ENCODE data around the gene PHACTR2.
"Not testable (repeated sequence)": the region's sequence is repeated elsewhere in the genome, so short reads cannot be mapped to it uniquely, and the experiment has no call there.

Gene PHACTR2

GRCh38 chr6:143873600-143873999 is 195.8 kb downstream of the PHACTR2 start:
- DNase-seq: not testable (repeated sequence)

GRCh38 chr6:143874503-143874902 is 196.7 kb downstream of the PHACTR2 start:
- not testable (repeated sequence) for DNase-seq

DNA sequence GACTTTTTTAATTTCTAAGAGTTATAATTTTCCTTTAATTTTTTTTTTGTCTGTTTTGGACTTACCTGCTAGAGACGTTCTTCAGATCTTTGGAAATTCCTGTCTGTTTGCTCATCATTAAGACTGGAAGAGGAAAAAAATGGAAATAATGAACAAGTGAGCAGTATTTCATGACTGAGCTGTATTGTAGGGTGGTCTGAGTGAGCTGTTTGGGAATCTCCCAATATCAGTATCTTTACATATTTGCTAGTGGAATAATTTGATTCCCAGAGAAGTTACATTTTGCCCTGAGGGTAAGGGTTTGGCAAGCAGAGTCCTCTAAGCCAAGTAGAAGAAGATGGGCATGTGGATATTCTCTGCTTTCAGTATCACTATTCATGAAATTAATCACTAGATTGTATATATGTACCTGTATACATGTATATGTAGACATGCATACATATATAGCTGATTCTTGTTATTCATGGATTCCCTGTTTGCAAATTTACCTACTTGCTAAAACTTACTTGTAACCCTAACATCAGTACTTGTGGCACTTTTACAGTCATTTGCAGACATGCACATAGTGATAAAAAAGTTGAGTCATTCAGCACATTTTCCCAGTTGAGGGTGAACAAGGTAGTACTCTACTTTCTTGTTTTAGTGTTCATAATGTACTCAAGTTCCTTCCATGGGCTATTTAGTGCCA is 200.0 kb downstream of the PHACTR2 start:
- DNase-seq: no peak

- no peak for DNase-seq
Observed at GRCh38 chr6:143878272-143878760, 200.6 kb downstream of the PHACTR2 start.

DNA sequence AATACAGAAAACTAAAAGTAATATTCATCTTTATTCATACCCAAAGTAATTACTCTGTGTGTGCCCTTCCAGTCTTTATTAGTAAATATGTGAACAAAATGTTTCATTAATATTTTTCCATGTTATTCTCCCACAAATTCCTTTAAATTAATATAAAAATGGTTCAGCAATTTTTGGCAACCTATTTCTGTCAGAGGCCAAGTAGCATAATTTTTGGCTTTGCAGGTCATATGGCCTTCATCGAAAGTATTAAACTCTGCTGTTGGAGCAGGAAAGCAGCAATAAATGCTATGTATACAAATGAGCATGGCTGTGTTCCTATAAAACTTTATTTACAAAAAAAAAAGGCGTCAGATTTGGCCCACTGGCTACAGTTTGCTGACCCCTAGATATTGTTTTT is 202.6 kb downstream of the PHACTR2 start:
- DNase-seq: no peak

Measured in KG1 (cell line).